HUES6 (cell line): Measurements from ENCODE around the gene BCCIP.

Source experiments
- H3K27ac ChIP-seq: 2 replicates; pipeline ENCODE4 v1.7.0; 2013; ENCODE audit warnings: low read depth, mild to moderate bottlenecking, low read length, inconsistent platforms
- H3K27me3 ChIP-seq: 2 replicates; pipeline ENCODE4 v1.6.1; 2013; ENCODE audit warnings: low read length; ENCODE audit not compliant: control insufficient read depth, insufficient read depth
- H3K36me3 ChIP-seq: 2 replicates; pipeline ENCODE4 v1.6.1; 2013; ENCODE audit warnings: low read length; ENCODE audit not compliant: control insufficient read depth, insufficient read depth
- H3K4me1 ChIP-seq: 2 replicates; pipeline ENCODE4 v1.6.1; 2013; ENCODE audit warnings: low read length; ENCODE audit not compliant: control insufficient read depth, insufficient read depth
- H3K4me3 ChIP-seq: 2 replicates; pipeline ENCODE4 v1.5.1; 2013; ENCODE audit warnings: low read depth, low read length
- H3K9ac ChIP-seq: one replicate; pipeline ENCODE4 v1.6.1; 2013; ENCODE audit warnings: mild to moderate bottlenecking, low read length
- H3K9me3 ChIP-seq: 2 replicates; pipeline ENCODE4 v1.6.1; 2013; ENCODE audit warnings: low read depth, low read length; ENCODE audit not compliant: control insufficient read depth, insufficient read depth

The BCCIP gene

DNA sequence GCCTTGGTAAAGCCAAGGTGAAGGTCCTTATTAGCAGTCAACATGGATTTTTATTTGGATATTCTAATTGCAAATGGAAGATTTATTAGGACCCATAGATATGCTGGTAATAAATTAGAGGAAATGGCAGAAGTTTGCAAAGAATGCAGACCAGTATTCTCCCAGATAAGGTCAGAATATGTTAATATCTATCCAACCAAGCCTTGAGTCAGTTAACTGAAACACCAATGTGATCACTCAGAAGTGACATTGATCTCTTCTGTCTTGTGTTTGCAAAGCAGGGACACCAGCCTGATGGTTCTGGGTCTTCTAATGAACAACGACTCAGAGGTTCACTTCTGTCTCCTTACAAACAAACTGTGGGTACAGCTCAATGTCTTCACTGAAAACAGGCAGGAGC, 21.8 kb upstream of the BCCIP start:
- Histone ChIP-seq H3K27me3 (no peaks in the 10 kb centered on the region), H3K36me3 (peaks cover 49% of the 10 kb centered on the region)

DNA sequence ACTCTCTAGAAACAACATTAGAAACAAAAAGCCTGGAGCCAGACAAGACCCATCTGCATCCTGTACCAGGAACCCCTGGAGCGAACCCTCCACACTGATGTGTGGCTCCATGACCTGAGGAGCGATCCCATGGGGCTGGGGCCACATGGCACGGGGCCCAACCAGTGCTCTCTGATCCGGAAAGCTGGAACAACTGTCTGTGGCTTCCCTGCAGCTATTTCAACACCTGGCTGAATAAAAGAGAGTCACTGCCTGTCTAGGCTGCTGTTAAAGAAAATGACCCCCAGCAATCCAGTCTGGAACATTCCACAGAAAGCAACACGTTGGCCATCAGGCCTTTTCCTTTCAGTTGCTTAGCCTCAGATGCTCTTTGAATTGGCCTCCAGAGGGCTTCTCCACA, 21.2 kb upstream of the BCCIP start:
- Histone ChIP-seq H3K27ac (no peak overlapping the region), H3K4me1 (peaks cover 6% of the 10 kb centered on the region), H3K9me3 (no peaks in the 10 kb centered on the region), H3K36me3 (peaks cover 51% of the 10 kb centered on the region), H3K27me3 (no peaks in the 10 kb centered on the region), H3K4me3 (no peak overlapping the region), H3K9ac (no peak overlapping the region)

More for the DNA sequence above, 21.8 kb upstream of the BCCIP start:
- peaks cover 6% of the 10 kb centered on the region for H3K4me1 ChIP-seq
- H3K27ac ChIP-seq = no peak overlapping the region
- no peak overlapping the region for H3K9ac ChIP-seq
- no peaks in the 10 kb centered on the region for H3K9me3 ChIP-seq
- H3K4me3 ChIP-seq = no peak overlapping the region

DNA sequence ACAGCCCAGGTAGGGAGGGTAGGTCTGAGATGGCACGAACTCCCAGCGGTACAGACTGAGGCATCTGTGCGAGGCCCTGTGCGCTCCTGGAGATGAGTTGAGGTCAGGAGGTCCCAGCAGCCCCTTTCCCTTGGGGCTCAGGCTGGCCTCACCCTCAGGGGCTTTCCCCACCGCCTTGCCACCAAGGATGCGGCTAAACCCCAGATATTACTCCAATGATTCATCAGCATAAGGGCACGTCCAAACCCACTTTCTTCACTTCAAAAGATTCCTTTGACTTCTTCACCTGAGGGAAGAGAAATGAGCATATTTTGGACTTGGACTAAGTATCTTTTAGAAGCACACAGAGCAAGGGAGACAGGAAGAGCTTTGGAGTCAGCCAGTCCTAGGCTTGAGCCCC, 20.6 kb upstream of the BCCIP start:
- no peak overlapping the region for H3K9ac ChIP-seq
- H3K27ac ChIP-seq = no peak overlapping the region
- H3K27me3 ChIP-seq = no peaks in the 10 kb centered on the region
- peaks cover 51% of the 10 kb centered on the region for H3K36me3 ChIP-seq
- no peaks in the 10 kb centered on the region for H3K9me3 ChIP-seq
- peaks cover 6% of the 10 kb centered on the region for H3K4me1 ChIP-seq
- H3K4me3 ChIP-seq = no peak overlapping the region

DNA sequence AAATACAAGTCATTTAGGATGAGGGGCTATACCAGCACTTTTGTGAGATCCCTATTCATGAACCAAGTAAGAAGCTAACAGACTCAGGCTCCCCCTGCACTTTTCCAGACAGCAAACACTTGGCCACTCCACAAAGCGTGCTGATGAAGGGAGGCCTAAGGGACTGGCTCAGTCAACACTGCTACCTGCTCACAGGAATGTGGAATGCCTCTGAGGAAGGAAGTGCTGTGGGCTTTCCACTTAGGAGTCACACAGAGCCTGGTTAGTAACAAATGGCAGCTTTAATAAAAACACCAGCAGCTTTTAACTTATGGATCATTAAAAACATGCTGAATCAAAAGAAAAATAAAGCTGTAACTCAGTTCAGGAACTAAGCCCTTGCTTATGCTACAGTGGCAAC, 15.3 kb upstream of the BCCIP start:
- Histone ChIP-seq H3K36me3 (peaks cover 67% of the 10 kb centered on the region), H3K4me1 (peaks cover 6% of the 10 kb centered on the region), H3K9ac (no peak overlapping the region), H3K9me3 (no peaks in the 10 kb centered on the region), H3K27ac (no peak overlapping the region), H3K4me3 (no peak overlapping the region), H3K27me3 (no peaks in the 10 kb centered on the region)

DNA sequence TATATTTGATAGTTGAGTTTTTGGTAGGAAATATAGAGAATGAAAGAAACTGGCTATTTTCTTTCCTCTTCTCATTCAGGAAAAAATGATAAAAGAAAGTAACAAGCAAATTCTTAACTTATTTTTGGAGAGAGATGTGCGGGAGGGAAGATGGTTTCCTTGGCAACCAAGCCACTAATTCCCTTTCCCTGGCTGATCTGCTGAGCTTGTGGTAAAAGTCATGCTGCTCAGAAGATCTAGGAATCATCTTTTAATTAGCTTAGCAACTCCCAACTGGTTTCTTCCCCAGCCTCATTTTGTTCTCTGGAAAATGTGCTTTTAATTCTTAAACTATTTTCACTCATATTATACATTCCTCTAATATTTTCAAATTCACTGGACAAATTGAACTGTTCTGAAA, 12.1 kb upstream of the BCCIP start:
- peaks cover 81% of the 10 kb centered on the region for H3K36me3 ChIP-seq

DNA sequence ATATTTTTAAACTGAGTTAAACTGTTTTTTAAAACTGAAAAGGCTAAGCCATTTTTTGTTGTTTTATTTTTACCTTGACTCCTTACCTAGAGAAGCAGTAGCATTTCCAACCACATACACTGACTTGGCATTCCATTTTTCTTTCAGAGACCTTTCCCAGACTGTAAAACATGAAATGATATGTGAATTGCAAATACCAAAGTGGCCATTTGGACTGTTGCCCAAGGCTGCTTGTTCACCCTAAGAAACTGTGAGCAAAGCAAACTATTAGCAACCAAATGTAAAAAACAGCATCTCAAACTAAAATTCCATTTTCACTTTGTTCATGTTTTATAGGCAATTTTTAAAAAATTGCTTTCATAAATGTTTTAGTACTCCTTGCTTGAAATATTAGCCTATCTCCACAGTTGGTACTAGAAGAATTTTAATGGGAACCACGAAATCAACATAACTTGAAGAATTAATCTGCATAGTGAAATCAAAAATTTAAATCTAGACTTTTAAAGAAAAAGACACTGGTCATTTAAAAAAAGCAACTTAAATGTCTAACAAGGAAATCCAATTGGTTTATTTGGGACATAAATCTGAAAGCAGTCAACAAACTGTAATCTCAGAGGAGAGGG, 11.1 kb upstream of the BCCIP start:
- Histone ChIP-seq H3K27ac (no peak overlapping the region), H3K4me3 (no peak overlapping the region), H3K27me3 (no peaks in the 10 kb centered on the region), H3K36me3 (peaks cover 72% of the 10 kb centered on the region), H3K9ac (no peak overlapping the region), H3K4me1 (no peaks in the 10 kb centered on the region), H3K9me3 (no peaks in the 10 kb centered on the region)

More for the DNA sequence above, 12.1 kb upstream of the BCCIP start:
- Histone ChIP-seq H3K4me3 (no peak overlapping the region), H3K4me1 (no peaks in the 10 kb centered on the region), H3K27ac (no peak overlapping the region), H3K9me3 (no peaks in the 10 kb centered on the region), H3K9ac (no peak overlapping the region), H3K27me3 (no peaks in the 10 kb centered on the region)

DNA sequence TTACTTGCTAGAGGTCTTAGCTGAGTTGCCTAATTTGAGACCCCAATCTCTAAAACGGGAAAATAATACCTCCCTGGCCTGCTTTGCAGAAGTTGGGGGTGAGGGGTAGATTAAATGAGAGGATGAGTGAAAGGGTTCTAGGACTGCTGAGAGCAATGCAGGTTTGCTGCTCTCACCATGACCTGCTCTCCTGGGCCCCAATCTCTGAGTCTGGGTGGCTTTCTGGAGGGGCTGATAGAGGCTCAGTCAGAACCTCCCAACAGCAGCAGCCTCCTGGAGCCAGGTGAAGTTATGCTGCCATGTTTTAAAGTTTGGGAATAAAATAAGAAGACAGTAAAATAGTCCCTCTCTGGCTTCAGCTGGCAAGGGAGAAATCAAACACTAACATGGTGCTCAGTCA, 7.6 kb upstream of the BCCIP start:
- H3K27me3 ChIP-seq = no peaks in the 10 kb centered on the region
- H3K4me1 ChIP-seq = no peaks in the 10 kb centered on the region
- H3K9me3 ChIP-seq = no peaks in the 10 kb centered on the region
- H3K9ac ChIP-seq = no peak overlapping the region
- peaks cover 49% of the 10 kb centered on the region for H3K36me3 ChIP-seq
- no peak overlapping the region for H3K27ac ChIP-seq
- no peak overlapping the region for H3K4me3 ChIP-seq

DNA sequence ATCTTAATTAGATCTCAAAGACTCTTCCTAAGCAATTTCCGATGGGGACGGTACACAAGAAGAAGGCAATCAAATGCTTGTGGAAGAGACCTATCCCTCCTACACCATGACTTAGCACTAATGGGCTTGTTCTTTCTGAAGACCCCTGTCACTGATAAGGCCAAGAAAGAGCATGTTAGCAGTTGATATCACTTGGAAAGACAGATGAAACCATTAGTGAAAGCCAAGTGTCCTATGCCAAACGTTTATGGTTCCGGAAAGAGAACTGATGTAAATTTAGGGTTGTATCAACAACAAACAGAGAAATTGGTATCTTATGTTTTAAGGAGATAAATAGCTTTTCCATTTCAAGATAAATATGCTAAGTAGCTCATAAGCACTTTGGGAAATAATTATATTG, 6.8 kb upstream of the BCCIP start:
- H3K4me3 ChIP-seq = no peak overlapping the region
- H3K27me3 ChIP-seq = no peaks in the 10 kb centered on the region
- peaks cover 41% of the 10 kb centered on the region for H3K36me3 ChIP-seq
- H3K4me1 ChIP-seq = no peaks in the 10 kb centered on the region
- H3K9me3 ChIP-seq = no peaks in the 10 kb centered on the region
- no peak overlapping the region for H3K27ac ChIP-seq
- no peak overlapping the region for H3K9ac ChIP-seq

DNA sequence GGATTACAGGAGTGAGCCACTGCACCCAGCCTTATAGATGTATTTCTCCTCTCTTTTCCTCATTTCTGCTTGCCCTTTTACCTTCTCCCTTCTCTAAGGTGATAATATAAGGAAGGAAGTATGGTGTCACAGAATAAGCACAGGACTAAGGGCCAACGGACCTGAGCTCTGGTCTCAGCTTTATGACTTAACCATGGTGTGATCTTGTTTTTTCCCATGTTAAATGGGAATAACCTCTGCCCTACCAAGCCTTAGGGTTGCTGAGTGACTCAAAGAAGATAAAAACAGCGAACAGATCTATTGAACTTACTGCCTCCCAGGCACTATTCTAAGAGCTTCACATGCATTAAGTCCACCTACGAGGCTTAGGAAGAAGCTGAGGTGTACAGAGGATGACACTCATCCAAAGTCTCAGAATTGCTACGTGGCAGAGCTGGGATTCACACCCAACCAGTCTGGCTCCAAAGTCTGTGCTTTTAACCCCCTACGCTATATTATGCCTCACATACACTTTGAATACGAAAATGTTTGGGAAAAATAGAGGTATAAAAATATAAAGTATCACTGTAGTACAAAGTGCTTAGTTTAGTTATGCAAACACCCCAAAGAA, 5.9 kb upstream of the BCCIP start:
- H3K27me3 ChIP-seq = no peaks in the 10 kb centered on the region
- H3K36me3 ChIP-seq = peaks cover 36% of the 10 kb centered on the region
- no peak overlapping the region for H3K27ac ChIP-seq
- H3K4me3 ChIP-seq = no peak overlapping the region
- H3K9me3 ChIP-seq = no peaks in the 10 kb centered on the region
- no peaks in the 10 kb centered on the region for H3K4me1 ChIP-seq
- H3K9ac ChIP-seq = no peak overlapping the region

DNA sequence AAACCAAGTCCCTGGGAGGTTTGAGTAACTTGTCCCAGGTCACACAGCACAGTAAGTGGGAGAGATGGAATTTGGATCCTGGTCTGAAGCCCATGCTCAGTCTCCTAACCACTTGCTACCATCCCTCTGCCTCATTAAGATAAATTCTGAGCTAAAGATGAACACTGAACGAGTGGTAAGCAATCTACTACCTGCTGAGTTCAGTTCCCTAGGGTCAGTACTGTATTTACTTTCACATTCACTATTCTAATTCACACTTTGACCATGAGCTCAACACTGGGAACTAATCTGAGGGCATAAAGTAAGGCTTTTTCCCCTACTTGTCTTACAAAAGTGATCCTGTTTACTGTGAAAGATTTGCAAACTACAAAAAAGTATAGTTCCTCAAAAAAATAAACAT, 2.6 kb upstream of the BCCIP start:
- H3K27me3 ChIP-seq = no peaks in the 10 kb centered on the region
- H3K4me3 ChIP-seq = no peak overlapping the region

DNA sequence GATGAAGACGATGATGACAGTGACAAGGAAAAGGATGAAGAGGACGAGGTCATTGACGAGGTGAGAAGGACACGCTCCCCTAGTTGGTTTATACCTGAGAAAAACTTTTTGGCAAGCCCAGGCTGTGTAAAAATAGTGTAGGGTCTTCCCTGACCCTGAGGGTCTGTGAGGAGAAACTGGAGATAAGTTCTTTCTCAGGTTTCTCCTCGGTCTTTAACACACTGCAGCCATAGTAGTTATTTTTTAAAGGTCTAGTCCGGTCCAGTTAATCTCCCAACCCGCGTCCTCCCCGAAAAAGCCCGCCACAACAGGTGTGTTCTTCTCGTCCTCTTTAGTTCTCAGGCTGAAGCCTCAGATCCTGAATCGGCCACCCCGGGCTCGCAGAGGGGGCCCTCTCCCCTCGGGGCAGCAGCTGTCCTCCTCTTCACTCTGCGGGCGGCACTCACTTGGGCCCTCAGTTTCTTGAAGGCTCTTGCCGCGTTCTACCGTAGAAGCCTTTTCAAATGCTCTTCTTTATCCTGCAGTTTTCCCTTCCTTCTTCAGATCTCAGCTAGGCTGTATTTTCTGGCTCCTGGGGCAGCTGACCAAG, 411 bp downstream of the BCCIP start:
- Histone ChIP-seq H3K4me1 (peaks cover 14% of the 10 kb centered on the region), H3K36me3 (peaks cover 32% of the 10 kb centered on the region), H3K27ac (peak overlapping the region; percentile 98), H3K4me3 (peak overlapping the region; percentile 90), H3K9ac (peak overlapping the region; percentile 98), H3K9me3 (no peaks in the 10 kb centered on the region), H3K27me3 (no peaks in the 10 kb centered on the region)

More for the DNA sequence above, 2.6 kb upstream of the BCCIP start:
- Histone ChIP-seq H3K4me1 (peaks cover 13% of the 10 kb centered on the region), H3K9ac (no peak overlapping the region), H3K27ac (no peak overlapping the region), H3K36me3 (peaks cover 8% of the 10 kb centered on the region; the same call in 1 of the 2 replicates), H3K9me3 (no peaks in the 10 kb centered on the region)
